ENCODE results near the gene POMGNT1. TPM values are rescaled to one million over a fixed set of nuclear protein-coding genes. Genes with fewer than 3 reads are reported as not detected.

The POMGNT1 gene
- polyA plus RNA-seq, 2 of the 4 experiments (the other 2 are of a cell fraction), result 33.1 to 33.5 TPM

DNA sequence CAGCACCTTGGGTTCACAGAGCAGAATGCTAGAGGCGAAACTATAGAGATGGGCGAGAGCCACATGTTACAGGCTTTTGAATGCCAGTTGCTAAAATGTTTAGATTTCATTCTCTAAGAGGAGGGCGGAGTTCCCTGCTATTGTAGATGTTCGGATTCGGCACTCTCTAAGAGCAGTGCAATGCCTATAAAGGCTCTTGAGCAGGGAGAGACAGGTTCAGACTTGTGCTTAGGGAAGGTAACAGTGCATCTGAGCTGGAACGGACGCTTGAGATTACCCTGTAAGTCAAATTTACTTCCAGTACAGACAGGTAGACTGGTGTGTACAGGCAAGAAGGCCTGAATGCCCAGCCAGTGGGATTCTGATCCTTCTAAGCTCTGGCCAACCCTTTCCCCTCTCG, 20.2 kb upstream of the POMGNT1 start:
- Histone ChIP-seq H3K9me3 (no peaks in the 10 kb centered on the region), H3K27ac (no peak overlapping the region), H3K4me3 (no peak overlapping the region), H3K4me2 (no peak overlapping the region), H3K4me1 (no peaks in the 10 kb centered on the region)
- no peak for ATAC-seq
- TF ChIP-seq MAFK (IDR thresholded peaks at IDR 0.05; ENCODE audit: partially characterized antibody), result no peak
- no peak for TF ChIP-seq EHMT2 (IDR thresholded peaks at IDR 0.05; ENCODE audit: low read depth)
- TF ChIP-seq SMC3 (IDR thresholded peaks at IDR 0.05), result no peak
- TF ChIP-seq, protein P1, sequence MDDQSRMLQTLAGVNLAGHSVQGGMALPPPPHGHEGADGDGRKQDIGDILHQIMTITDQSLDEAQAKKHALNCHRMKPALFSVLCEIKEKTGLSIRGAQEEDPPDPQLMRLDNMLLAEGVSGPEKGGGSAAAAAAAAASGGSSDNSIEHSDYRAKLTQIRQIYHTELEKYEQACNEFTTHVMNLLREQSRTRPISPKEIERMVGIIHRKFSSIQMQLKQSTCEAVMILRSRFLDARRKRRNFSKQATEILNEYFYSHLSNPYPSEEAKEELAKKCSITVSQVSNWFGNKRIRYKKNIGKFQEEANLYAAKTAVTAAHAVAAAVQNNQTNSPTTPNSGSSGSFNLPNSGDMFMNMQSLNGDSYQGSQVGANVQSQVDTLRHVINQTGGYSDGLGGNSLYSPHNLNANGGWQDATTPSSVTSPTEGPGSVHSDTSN (IDR thresholded peaks at IDR 0.05), result no peak
- TF ChIP-seq RARB (CRISPR knock-in tag; IDR thresholded peaks at IDR 0.05), result no peak
- no peak for TF ChIP-seq JUN (IDR thresholded peaks at IDR 0.05)
- TF ChIP-seq, protein P2, sequence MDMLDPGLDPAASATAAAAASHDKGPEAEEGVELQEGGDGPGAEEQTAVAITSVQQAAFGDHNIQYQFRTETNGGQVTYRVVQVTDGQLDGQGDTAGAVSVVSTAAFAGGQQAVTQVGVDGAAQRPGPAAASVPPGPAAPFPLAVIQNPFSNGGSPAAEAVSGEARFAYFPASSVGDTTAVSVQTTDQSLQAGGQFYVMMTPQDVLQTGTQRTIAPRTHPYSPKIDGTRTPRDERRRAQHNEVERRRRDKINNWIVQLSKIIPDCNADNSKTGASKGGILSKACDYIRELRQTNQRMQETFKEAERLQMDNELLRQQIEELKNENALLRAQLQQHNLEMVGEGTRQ (IDR thresholded peaks at IDR 0.05), result no peak
- no peak for TF ChIP-seq E2F6 (IDR thresholded peaks at IDR 0.05; ENCODE audit: borderline replicate concordance, low read depth)
- TF ChIP-seq MYC (IDR thresholded peaks at IDR 0.05; ENCODE audit: borderline replicate concordance, low read length), result no peak
- TF ChIP-seq FOXS1 (CRISPR knock-in tag; IDR thresholded peaks at IDR 0.05), result no peak
- TF ChIP-seq REST (IDR thresholded peaks at IDR 0.05), result no peak
- TF ChIP-seq HOXB5 (CRISPR knock-in tag; IDR thresholded peaks at IDR 0.05), result no peak
- TF ChIP-seq ZNF302 (CRISPR knock-in tag; IDR thresholded peaks at IDR 0.05), result no peak
- WGBS (ENCODE audit: missing lambda C conversion rate), result 78% methylated on average over 8 of the region's 8 CpGs
- ChIA-PET CTCF (interaction anchor here (2.1 kb wide), 1 partner anchor 182 kb away, joined by 6 read pairs; no protein-coding TSS in a partner anchor), POLR2A (no interaction called here)
- DNase-seq (ENCODE audit: low read depth in 1 of 2, low spot score in 1 of 2), result no peak
- no peak for FAIRE-seq

DNA sequence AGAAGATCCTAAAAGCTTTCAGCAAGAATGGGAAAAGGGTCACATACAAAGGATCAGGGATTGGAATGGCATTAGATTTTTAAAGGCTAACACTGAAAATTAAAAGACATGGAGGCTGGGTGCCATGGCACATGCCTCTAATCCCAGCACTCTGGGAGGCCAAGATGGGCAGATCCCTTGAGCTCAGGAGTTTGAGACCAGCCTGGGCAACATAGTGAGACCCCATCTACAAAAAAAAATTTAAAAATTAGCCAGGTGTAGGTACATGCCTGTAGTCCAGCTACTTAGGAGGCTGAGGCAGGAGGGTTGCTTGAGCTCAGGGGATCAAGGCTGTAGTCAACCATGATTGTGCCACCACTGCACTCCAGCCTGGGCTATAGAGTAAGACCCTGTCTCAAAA, 17.3 kb upstream of the POMGNT1 start:
- no peak for DNase-seq (ENCODE audit: low read depth in 1 of 2, low spot score in 1 of 2)
- TF ChIP-seq, protein P2 (IDR thresholded peaks at IDR 0.05), result no peak
- TF ChIP-seq E2F6 (IDR thresholded peaks at IDR 0.05; ENCODE audit: borderline replicate concordance, low read depth) (no peak), CHD2 (IDR thresholded peaks at IDR 0.05; ENCODE audit: low read length, partially characterized antibody) (no peak), CEBPB (IDR thresholded peaks at IDR 0.05) (no peak), POLR2AphosphoS2 (conservative IDR thresholded peaks at IDR 0.05; ENCODE audit: low read length) (no peak), JUNB (IDR thresholded peaks at IDR 0.05) (no peak), ZNF302 (CRISPR knock-in tag; IDR thresholded peaks at IDR 0.05) (no peak), PHF8 (IDR thresholded peaks at IDR 0.05; ENCODE audit: borderline replicate concordance, low read depth) (no peak), EHMT2 (IDR thresholded peaks at IDR 0.05; ENCODE audit: low read depth) (no peak), CTCF (IDR thresholded peaks at IDR 0.05) (no peak)
- TF ChIP-seq, protein P3, sequence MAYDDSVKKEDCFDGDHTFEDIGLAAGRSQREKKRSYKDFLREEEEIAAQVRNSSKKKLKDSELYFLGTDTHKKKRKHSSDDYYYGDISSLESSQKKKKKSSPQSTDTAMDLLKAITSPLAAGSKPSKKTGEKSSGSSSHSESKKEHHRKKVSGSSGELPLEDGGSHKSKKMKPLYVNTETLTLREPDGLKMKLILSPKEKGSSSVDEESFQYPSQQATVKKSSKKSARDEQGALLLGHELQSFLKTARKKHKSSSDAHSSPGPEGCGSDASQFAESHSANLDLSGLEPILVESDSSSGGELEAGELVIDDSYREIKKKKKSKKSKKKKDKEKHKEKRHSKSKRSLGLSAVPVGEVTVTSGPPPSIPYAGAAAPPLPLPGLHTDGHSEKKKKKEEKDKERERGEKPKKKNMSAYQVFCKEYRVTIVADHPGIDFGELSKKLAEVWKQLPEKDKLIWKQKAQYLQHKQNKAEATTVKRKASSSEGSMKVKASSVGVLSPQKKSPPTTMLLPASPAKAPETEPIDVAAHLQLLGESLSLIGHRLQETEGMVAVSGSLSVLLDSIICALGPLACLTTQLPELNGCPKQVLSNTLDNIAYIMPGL (CRISPR knock-in tag; IDR thresholded peaks at IDR 0.05; ENCODE audit: borderline replicate concordance), result no peak

More for the DNA sequence above, 17.3 kb upstream of the POMGNT1 start:
- no peaks in the 10 kb centered on the region for H3K9me3 ChIP-seq
- H3K4me3 ChIP-seq, result no peak overlapping the region
- CTCF ChIA-PET, result interaction anchor here (0.8 to 1.1 kb wide), 2 partner anchors 8 to 9 kb away, joined by 3 to 4 read pairs; no protein-coding TSS in a partner anchor
- FAIRE-seq (no peak), ATAC-seq (no peak)
- POLR2A ChIA-PET, result no interaction called here
- no peaks in the 10 kb centered on the region for H3K4me1 ChIP-seq
- H3K4me2 ChIP-seq, result no peak overlapping the region
- no peak overlapping the region for H3K27ac ChIP-seq
